GM21423 (cell line): ENCODE data around the gene CLOCK.

Source experiments
- ATAC-seq: cut with Tn5 transposase; IDR thresholded peaks from one replicate; pipeline ENCODE4 v1.9.1; 2021; ENCODE audit warnings: mild to moderate bottlenecking, moderate library complexity; ENCODE audit not compliant: unreplicated experiment

The CLOCK gene

GRCh38 chr4:55545151-55545550 lies 1.6 kb downstream of the CLOCK start:
- no peak for ATAC-seq

DNA sequence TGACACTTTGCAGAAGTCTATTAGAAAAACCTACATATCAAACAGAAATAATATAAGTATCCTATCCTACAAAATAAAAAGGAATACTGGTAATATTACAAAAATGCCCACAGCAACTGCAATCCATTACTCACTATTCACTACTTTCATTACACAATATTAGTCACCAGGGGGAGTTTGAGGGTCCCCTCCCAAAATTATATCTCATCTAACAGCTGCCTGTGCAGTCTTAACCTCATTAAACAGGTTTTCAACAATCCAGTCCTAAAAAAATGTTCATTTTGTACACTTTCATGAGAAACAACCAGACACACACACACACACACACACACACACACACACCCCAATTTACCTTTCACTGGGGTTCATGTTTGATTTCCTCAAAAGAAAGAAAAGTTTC lies 2.9 kb downstream of the CLOCK start:
- ATAC-seq, result no peak

GRCh38 chr4:55540271-55540670 lies 6.4 kb downstream of the CLOCK start:
- ATAC-seq, result no peak

GRCh38 chr4:55539658-55540057 lies 7.1 kb downstream of the CLOCK start:
- no peak for ATAC-seq

DNA sequence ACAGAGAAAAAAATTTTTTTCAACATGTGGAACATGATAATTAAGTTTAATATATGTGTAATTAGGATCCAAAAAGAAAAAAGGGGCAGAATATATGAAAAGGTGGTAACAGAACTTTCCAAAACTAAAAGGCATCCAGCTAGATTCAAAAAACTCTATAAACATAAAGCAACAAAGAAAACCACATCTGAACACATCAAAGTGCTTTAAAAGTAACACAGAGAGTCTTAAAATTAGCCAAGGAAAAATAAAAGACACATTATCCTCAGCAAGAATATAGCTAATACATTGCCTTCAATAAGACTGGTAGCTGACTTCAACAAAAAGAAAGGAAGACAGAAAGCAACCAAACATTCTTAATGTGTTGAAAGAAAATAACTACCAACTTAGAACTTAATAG lies 8.2 kb downstream of the CLOCK start:
- no peak for ATAC-seq

DNA sequence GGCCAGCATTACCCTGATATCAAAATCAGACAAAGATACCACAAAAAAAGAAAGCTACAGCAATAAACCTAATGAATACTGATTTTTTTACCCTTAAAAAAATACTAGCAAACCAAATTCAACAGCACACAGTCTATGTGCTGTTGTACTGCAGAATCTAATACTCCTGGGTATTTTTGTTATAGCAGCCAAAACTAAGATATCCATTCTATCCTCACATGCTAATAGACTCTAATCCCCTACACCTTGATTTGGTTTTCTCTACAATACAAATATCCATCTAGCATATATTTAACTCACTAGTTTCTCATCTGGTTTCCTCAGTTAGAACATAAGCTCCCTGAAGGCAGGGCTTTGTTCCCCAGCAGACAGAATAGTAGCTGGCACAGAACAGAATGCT lies 12.4 kb downstream of the CLOCK start:
- no peak for ATAC-seq

- no peak for ATAC-seq
These were observed 16.0 kb downstream of the CLOCK start for GRCh38 chr4:55530691-55531090.

DNA sequence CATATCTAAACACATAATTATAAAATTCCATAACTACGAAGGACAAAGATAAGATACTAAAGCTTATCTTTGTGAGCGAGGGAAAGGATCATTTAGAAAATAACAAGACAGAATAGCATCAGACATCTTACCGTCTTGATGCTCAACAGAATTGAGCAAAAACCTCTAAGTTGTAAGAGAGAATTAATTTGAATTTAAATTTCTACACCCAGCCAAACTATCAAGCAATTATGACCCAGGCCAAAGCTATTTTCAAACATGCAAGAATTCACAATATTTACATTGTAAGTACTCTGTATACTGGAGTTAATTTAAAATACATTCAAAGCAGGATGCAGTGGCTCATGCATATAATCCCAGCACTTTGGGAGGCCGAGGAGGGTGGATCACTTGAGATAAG lies 16.5 kb downstream of the CLOCK start:
- no peak for ATAC-seq

DNA sequence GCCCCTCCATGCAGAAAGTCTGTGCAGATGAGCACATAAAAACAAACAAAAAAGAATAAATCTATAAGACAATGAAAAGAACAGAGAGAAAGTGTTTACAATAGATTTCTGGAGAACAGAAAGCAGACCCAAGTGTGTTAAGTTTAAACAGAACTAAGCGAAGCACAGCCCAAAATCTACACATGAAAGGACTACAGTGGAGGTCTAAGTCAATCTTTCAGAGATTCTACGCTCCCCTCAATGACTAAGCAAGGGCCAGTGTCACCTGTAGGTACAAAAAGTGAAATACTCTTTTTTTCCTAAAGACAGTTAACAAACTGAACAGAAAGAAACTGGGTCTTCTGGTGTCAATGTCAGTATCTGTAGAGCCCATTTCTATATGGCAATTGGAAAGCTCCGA lies 18.2 kb downstream of the CLOCK start:
- ATAC-seq, result no peak

DNA sequence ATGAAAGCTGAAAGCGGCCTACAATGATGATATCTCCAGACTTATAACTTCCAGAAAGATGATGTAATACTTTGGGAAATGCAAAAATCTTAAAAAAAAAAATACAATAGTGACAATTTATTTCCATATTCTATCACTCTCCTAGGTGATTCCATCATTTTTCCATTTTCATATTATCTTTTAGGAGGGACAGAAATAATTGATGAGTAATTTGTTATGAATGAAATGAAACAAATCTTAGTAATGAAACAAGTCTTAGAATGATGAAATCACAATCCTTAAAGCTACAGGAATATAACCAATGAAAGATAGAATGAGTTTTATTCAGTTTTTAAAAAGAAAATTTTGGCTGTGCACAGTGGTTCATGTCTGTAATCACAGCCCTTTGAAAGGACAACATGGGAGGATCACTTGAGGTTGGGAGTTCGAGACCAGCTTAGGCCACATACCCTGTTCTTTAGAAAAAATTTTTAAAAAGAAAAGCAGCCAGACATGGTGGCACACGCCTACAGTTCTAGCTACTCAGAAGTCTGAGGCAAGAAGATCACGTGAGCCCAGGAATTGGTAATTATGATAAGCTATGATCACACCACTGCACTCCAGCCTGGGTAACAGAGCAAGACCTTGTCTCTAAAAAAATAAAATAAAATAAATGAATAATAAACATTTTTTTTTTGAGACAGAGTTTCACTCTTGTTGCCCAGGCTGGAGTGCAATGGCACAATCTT lies 21.7 kb downstream of the CLOCK start:
- ATAC-seq, result no peak

GRCh38 chr4:55518442-55518841 lies 28.3 kb downstream of the CLOCK start:
- ATAC-seq, result no peak

- peak; percentile 67 for ATAC-seq
These were observed 29.0 kb downstream of the CLOCK start for GRCh38 chr4:55517526-55518229.

DNA sequence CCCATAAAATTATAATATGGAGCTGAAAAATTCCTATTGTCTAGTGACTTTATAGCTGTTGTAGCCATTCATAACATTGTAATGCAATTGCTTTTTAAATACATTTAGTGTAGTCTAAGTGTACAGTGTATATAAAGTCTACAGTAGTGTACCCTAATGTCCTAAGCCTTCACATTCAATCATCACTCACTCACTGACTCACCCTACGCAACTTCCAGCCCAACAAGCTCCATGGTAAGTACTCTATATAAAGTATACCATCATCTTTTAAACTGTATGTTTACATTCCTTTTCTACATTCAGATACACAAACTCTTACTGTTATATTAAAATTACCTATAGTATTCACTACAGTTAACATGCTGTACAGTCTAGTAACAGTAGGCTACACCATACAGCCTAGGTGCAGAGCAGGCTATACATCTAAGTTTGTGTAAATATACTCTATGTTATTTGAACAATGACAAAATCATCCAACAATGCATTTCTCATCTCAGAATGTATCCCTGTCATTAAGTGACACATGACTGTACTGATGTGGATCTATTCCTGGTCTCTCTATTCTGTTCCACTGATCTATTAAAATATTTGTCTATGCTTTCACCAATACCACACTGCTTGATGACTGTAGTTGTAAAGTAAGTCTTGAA lies 33.7 kb downstream of the CLOCK start:
- no peak for ATAC-seq

DNA sequence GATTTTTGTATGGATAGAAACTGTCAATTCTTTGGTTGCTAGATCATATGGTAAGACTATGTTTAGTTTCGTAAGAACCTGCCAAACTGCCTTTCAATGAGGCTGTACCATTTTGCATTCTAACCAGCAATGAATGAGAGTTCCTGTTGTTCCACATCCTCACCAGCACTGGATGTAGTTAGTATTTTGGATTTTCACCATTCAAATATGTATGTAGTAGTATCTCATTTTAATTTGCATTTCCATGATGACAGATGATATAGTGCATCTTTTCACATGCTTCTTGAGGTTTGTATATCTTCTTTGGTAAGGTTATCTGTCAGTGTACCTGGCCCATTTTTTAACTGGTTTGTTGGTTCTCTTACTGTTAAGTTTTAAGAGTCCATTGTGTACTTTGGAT lies 34.6 kb downstream of the CLOCK start:
- no peak for ATAC-seq

DNA sequence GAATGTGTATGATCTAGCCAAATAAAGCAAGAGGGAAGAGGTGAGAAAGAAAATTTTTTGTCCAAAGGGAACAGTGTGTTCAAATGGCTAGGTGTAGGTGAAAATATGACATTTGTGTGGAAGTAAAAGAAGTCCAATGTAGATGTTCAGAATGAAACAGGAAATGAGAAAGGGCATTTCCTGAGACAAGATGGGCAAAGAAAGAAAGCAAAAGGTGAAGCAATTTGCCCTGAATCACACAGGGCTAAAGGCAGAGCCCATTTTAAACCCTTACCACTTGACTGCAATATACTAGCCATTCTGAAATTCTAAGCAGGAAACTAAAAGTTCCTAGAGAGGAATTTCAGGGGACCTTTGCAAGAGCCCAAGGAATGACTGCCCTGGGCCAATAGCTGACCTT lies 36.0 kb downstream of the CLOCK start:
- ATAC-seq, result no peak

DNA sequence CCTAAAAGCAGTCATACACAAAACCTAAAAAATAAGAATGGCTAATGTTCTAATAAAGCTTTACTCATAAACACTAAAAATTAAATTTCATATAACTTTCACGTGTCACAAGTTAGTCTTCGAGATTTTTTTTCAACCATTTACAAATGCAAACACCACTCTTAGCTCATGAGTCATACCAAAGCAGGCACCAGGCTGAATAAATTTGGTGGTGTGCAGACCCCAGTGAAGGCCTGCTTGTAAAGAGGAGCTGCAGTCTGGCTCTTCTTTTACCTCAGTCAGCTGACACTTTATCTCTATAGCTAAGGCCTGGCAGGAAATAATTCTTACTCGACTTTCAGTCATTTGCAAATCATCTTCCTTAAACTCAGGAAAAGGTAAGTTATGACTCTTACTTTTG lies 37.4 kb downstream of the CLOCK start:
- no peak for ATAC-seq

DNA sequence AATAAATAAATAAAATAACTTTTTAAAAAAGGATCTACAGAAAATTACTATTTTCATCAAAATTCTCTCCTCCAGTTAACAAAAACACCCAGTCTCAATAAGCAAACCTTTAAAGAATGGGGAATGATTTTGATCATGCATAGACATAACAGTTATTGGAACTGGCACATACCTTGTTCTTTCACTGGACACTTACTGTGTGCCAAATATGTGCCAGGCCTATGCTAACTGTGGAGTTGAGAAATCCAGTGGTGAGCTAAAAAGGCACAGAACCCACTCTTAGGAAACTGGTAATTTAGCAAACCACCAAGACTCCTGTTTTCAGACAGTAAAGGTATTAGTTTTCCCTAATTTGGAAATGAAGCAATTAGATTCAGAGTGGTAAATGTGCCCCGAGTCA lies 39.1 kb downstream of the CLOCK start:
- no peak for ATAC-seq

- no peak for ATAC-seq
These were observed 43.5 kb downstream of the CLOCK start for GRCh38 chr4:55503169-55503568.

- ATAC-seq, result no peak
These were observed 46.6 kb downstream of the CLOCK start for GRCh38 chr4:55500072-55500471.

GRCh38 chr4:55499495-55499894 lies 47.2 kb downstream of the CLOCK start:
- no peak for ATAC-seq

DNA sequence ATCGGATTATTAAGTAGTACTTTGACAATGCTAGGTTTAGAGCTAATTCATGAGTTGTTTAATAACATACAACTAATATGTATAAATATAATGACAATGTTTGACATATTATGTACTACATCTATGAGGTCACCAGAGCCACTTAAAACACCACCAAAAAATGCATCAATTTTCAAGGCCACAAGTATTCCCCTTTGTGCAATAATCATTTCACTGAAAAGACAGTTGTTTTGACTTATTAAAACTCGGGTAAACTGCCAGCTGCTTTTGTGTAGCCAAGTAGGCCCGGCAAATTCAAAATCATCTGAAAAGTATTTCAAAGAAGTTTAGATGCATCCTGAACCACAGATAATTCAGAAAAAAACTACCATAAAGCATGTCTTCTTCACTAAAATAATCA lies 48.7 kb downstream of the CLOCK start:
- ATAC-seq, result no peak

DNA sequence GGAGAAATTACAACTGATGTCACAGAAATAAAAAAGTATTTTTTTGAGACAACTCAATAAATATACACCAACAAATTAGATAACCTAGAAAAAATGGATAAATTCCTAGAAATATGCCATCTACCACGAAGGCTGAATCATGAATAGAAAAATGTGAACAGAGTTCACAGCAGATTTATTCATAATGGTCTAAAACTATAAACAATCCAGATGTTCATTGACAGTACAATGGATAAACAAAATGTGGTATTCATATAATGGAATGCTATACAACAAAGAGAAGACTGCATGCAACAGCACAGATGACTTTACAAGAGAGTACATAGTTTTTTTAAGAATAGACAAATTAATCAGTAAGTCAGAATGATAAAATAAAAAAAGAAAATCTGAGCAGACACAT lies 55.2 kb downstream of the CLOCK start:
- no peak for ATAC-seq
